HG02588 (cell line): ENCODE measurements around the gene STEAP4.
"Not testable (repeated sequence)": the region's sequence is repeated elsewhere in the genome, so short reads cannot be mapped to it uniquely, and the experiment has no call there.

Experiments
- ATAC-seq: cut with Tn5 transposase; IDR thresholded peaks from one replicate; pipeline ENCODE4 v1.9.1; 2021; ENCODE audit warnings: mild to moderate bottlenecking, moderate library complexity; ENCODE audit not compliant: unreplicated experiment

STEAP4 gene

DNA sequence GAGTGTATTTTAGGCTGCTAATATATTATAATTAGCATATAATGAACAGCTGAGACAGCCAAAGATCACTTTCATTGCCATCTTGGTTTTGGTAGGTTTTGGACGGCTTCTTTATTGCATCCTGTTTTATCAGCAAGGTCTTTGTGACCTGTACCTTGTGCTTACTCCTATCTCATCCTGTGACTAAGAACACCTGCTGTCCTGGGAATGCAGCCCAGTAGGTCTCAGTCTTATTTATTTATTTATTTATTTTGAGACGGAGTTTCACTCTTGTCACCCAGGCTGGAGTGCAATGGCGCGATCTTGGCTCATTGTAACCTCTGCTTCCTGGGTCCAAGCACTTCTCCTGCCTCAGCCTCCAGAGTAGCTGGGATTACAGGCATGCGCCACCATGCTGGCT, 31.8 kb downstream of the STEAP4 start:
- ATAC-seq = not testable (repeated sequence)

- ATAC-seq = no peak
Measured at GRCh38 chr7:88269586-88269985, 37.1 kb downstream of the STEAP4 start.

- no peak for ATAC-seq
Measured at GRCh38 chr7:88268858-88269257, 37.8 kb downstream of the STEAP4 start.

DNA sequence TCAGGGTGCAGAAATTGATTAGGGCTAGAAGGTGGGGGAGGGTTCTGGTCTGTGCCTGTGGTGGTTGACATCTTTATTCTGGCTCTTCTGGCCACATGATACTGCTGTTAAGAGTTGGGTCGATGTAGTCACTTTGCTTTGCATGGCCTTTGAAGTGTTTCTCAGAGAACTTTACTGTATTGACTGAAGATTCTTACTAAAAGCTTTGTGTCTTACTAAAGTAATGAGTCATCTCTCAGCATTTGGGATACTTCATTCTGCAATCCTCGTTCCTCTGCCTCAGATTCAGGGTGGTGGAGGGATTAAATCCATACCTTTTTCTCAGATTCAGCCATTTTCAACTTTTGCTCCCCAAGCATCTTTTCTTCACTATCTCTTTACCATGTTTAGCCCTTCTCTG, 38.6 kb downstream of the STEAP4 start:
- no peak for ATAC-seq

GRCh38 chr7:88267421-88267820, 39.3 kb downstream of the STEAP4 start:
- ATAC-seq = no peak

- not testable (repeated sequence) for ATAC-seq
Measured at GRCh38 chr7:88264987-88265386, 41.7 kb downstream of the STEAP4 start.

DNA sequence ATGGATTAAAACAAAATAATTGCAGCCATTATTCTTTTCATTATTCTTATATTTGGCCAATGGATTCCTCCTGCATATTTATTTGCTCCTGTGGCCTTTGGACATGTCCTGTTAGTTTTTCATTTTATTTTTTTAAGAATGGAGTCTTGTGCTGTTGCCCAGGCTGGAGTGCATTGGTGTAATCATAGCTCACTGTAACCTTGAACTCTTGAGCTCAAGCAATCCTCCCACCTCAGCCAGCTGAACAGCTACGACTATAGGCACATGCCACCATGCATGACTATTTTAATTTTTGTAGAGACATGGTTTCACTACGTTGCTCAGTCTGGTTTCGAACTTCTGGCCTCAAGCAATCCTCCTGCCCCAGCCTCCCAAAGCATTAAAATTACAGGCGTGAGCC, 44.1 kb downstream of the STEAP4 start:
- no peak for ATAC-seq

DNA sequence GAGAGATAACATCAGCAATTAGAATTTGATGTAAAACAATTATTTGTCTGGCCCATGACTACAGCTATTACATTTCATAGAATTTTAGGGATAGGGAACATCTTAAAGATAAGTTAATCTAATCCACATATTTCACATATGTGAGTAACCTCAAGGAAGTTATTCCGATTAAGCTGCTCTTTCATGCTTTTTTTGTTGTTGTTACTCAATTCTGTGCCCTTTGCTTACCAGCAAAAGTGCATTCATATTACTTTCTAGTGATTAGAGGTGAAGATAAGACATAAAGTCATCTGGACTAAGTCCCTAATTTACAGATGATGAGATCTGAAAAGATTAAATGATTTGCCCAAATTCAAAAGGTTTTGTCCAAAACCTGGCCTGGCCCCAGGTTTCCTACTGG, 46.0 kb downstream of the STEAP4 start:
- ATAC-seq = no peak

DNA sequence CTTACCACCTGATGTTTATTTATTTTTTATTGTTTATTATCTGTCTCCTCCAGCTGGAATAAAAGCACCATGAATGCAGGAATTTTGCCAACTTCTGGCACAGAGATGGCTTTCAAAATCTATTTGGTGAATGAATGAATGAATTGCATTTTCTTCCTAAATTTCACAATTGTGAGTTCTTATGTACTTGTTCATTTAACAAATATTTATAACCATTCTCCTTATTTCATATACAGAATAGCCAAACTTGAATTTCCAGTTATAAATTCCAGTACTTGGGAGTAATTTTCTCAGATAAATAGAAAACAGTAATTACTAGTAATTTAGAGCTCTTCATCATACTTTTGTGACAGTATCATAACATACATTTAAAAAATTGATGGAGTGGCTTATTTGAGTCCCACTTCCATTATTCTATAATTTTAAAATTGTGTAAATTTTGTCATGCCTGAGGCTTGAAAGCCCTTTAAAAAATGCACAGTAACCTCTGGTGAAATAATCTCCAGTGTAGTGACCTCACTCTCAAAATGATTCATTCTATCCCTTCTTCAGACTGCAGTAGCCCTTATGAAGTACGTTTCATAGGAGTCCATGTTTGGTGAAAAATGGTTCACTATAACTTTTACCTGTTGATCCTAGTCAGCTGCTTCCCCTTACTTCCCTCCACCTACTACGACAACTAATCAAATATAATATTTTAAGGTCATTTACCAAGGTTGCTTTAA, 46.9 kb downstream of the STEAP4 start:
- no peak for ATAC-seq

DNA sequence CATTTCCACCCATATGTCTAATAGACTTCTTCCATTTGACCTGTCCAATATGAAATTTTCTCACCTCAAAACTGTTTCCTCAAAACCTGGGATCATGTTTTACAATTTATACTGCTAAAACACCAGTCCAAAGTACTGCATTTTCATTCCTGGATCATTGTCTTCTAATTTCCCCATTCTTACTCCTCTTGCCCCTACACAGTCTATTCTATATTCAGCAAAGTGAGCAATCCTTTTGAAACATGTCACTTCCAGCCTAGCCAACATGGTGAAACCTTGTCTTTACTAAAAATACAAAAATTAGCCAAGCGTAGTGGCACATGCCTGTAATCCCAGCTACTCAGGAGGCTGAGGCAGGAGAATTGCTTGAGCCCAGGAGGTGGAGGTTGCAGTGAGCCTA, 48.4 kb downstream of the STEAP4 start:
- ATAC-seq = not testable (repeated sequence)

- ATAC-seq = no peak
Measured at GRCh38 chr7:88256906-88257305, 49.8 kb downstream of the STEAP4 start.

DNA sequence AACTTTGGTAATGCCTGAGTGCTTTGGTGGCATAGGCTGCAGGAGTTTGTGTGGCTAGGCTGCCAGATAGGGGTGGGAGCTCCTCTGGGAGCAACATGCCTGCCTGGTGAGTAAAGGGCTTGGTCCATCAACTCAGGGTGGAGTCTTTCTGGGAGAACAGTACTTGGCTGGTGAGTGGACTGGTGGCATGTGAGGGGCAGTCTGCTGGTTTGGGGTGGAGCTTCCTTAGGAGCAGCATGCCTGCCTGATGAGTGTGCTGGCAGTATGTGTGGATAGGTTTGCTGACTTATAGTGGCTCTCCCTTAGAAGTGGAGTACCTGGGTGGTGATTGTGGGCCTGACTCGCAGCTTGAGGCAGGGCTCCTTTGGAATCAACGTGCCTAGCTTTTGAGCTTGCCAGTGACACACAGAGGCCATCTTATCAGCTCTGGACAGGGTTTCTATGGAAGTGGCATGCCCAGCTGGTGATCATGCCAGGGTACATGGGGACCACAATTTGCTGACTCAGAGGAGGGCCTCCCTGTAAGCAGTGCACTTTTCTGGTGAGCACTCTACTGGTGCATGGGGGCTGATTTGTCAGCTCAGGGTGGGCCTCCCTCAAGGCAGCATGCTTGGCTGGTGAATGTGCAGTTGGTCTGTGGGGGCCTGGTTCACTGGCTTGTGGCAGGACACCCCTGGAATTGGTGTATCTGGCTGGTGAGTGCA, 51.8 kb downstream of the STEAP4 start:
- ATAC-seq = no peak

DNA sequence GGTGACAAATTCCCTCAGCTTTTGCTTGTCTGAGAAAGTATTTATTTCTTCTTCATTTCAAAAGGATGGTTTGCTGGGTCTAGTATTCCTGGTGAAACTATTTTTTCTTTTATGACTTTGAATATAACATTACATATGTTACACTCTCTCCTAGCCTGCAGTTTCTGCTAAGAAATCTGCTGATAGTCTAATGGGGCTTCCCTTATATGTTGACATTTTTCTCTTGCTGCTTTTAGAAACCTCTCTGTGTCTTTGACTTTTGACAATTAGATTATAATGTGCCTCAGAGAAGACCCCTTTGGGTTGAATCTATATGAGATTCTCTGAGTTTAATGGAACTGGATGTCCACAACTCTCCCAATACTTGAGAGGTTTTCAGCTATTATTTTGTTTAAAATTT, 53.1 kb downstream of the STEAP4 start:
- no peak for ATAC-seq

GRCh38 chr7:88244258-88244657, 62.4 kb downstream of the STEAP4 start:
- ATAC-seq = no peak

GRCh38 chr7:88243345-88243909, 63.3 kb downstream of the STEAP4 start:
- no peak for ATAC-seq

- no peak for ATAC-seq
Measured at GRCh38 chr7:88239852-88240251, 66.8 kb downstream of the STEAP4 start.

GRCh38 chr7:88233828-88234227, 72.9 kb downstream of the STEAP4 start:
- no peak for ATAC-seq

DNA sequence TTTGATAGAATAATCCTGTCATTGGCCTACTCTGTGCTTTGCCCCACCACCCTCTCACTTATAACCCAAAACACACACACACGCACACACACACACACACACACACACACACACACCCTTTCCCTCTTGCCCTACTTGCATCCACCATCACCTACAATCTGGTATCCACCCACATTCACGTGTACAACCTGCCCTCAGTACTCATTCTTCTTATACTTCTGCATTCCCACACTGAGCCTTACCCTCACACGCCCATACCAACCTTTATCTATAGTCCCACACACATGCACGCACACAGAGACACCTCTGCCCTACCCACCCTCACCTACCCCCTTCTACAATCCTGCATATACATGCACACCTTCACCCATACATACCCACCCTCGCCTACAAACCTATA, 76.0 kb downstream of the STEAP4 start:
- ATAC-seq = no peak

GRCh38 chr7:88229302-88229995, 77.2 kb downstream of the STEAP4 start:
- ATAC-seq = no peak

DNA sequence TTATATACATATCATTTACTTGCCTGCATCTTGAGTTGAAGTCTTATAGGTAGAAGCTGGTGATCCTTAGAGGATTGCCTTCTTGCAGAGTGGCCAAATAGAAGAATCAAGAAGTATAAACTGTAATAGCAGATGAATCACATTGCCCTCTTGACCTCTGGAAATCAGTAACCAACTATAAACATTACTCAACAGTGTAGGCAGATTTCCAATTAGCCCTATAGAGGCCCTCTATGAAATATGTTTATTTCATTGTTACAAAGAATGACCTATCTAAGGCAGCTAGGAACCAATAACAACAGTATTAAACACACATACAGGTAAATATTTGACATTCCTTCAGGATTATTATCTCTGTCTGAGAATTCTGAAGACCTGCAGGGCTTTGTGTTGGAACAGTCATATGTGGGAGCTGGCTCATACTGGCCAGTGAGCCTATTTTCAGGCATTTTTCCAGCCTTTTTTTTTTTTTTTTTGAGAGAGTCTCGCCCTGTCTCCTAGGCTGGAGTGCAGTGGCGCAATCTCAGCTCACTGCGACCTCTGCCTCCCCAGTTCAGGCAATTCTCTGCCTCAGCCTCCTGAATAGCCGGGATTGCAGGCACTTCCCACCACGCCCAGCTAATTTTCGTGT, 79.7 kb downstream of the STEAP4 start:
- no peak for ATAC-seq

GRCh38 chr7:88226201-88226600, 80.5 kb downstream of the STEAP4 start:
- ATAC-seq = no peak
